GM11168 (cell line): ENCODE measurements around the gene EVA1C.
"Not testable (repeated sequence)": the region's sequence is repeated elsewhere in the genome, so short reads cannot be mapped to it uniquely, and the experiment has no call there.

Source experiments
- in situ Hi-C: fragments of 300-500 bp; cut with MboI; formaldehyde crosslinking; loops from one replicate; pipeline ENCODE4 v1.12.0; 2022; ENCODE audit warnings: low sequenced_read_pairs; ENCODE audit not compliant: unreplicated experiment

The EVA1C gene

DNA sequence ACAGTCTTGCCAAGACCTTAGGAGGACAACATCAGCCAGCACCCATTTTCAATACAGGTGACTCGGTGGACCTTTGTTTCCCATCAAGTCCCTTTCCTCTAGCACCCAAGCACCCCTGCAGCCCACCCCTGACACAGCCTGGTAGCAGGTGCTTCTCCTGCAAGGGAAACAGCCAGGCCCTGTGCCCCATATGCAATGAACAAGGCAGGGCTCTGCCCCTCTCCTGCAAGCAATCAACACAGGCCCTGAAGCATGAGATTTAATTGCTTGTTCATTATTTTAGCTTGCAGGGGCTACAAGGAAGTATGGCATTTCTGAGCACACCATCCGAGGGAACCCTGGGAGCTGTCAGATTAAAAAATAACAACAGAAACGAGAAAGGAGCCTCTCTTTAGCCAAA is 137.4 kb downstream of the EVA1C start:
- in situ Hi-C loops: no loop called here

DNA sequence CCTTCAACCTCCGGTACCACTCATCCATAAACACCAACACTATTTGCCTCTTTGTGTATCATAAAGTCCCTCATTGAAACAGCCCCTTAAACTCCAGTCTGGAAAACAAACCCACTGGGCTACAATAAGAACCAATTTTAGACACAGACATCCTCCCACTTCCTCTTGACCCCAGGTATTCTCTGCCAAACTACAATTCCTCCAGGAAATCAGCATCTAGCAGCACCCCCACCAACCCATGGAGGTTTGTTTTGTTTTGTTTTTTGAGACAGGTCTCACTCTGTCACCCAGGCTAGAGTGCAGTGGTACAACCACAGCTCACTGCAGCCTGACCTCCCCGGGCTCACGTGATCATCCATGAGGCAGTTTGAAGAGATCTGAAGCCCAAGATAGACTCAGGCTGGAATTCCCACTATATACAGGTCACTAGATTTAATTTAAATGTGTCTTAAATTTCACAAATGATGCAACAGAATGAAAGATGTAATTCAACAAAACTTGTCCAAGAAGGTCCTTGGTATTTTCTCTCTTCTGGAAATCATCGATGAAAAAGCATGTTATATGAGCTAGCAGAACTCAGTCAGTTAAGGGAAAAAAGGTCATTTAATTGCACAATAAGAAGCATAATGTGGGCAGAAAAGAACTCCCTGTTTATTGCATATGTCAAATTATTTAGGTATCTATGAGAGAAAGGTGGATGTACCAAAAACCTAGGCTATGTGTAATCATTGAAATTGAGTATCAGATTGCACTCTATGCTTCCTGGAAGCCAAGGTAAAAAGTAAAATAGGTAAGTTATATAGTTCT is 142.5 kb downstream of the EVA1C start:
- in situ Hi-C loops: no loop called here

DNA sequence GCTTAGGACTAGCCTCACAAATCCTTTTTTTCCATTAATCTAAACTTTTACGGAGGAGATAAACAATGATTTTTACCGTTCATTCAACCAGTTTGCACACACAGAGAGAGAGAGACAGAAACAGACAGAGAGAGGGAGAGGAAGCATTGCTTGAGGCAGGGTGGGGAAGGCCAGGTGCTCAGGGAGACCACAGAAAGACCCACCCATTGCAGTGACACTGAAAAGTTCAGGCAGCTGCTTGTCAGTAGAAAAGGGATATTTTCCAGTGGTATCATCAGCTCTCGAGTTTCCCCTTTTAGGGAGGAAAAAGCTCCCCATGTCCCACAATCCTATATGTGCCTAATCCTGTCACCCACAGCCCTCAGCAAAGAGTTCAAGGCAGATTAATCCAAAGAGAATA is 145.6 kb downstream of the EVA1C start:
- in situ Hi-C loops: no loop called here

DNA sequence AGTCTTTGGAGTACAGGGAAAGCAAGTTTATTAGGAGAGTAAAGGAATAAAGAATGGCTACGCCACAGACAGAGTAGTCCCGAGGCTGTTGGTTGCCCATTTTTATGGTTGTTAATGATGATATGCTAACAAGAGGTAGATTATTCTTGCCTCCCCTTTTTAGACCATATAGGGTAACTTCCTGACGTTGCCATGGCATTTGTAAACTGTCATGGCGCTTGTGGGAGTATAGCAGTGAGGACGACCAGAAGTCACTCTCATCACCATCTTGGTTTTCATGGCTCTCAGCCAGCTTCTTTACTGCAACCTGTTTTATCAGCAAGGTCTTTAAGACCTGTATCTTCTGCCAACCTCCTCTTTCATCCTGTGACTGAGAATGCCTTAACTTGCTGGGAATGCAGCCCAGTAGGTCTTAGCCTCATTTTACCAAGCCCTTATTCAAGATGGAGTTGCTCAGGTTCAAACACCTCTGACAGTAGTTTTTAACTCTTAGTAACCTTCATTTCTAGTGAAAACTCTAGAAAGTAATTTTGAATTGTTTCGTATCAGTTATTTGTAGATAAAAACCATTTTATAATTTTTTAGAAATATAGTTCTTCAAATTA is 146.6 kb downstream of the EVA1C start:
- in situ Hi-C loops: no loop called here

DNA sequence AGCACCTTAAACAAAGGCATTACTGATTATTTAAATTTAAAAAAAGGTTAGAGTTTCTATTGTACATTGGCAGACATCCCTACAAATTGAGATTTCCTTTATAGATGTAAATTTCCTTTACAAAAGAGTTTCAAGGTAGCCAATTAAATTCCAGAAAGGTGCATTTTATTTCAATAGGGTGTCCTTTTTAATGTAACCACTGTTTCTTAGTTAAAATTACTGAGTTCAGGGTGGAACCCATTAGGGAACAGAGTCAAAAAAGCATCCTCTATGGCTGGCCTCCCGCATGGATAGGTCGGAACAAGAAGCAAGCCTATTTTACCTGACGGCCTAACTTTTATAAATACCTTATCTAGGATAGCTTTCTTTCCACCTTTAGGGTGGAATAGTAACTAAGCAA is 148.4 kb downstream of the EVA1C start:
- in situ Hi-C loops: no loop called here

DNA sequence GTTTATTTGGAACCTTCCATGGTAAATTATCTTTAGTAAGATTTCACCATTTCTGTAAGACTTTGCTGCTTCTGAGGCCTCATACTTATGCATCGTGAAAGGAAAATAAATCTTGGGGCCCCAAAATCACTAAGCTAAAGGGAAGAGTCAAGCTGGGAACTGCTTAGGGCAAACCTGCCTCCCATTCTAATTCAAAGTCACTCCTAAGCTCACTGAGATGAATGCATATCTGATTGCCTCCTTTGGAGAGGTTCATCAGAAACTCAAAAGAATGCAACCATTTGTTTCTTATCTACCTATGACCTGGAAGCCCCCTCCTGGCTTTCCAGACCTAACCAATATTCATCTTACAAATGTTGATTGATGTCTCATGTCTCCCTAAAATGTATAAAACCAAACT is 149.0 kb downstream of the EVA1C start:
- in situ Hi-C loops: not testable (repeated sequence)

DNA sequence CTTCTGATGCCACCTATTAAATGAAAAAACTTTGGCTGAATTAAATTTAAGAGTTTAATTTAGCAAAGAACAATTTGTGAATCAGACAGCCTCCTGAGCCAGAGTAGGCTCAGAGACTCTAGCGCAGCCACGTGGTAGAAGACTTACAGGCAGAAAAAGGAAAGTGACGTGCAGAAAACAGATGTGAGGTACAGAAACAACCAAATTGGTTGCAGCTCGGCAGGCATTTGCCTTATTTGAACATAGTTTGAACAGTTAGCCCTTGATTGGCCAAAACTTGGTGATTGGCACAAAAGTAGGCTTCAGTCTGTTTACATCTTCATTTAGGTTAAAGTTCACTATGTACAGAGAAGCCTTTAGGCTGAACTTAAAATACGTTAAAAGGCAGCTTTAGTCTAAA is 149.9 kb downstream of the EVA1C start:
- in situ Hi-C loops: no loop called here

DNA sequence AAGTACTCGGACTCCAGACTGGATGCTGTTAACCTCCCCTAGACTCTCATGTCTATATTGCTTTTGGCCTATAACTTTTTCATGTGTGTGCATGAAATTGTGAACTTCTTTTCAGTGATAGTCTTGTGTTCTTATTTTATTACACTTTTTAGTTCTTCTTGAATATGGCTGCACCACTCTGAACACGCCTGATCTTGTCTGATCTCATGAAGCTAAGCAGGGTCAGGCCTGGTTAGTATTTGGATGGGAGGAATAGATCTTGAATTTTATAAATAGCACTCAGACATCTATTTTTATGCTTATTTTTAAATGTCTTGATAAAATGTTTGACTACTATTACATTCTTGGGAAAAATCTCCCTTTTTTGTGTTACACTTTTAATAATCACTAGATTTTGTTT is 150.4 kb downstream of the EVA1C start:
- in situ Hi-C loops: no loop called here
